Osteoblast (primary cell): ENCODE data around the gene DPP6. TPM values are rescaled to one million over a fixed set of nuclear protein-coding genes. Genes with fewer than 3 reads are reported as not detected.

Source experiments
- DNase-seq: peaks from one replicate; pipeline ENCODE4 v3.0.0; 2011; ENCODE audit warnings: low spot score, mixed read lengths; ENCODE audit not compliant: insufficient read length; ENCODE audit errors: missing footprints
- H2AFZ ChIP-seq: 2 replicates; pipeline ENCODE4 v1.6.0; 2011; ENCODE audit warnings: mild to moderate bottlenecking, low read length
- H3K27ac ChIP-seq: 2 replicates; pipeline ENCODE4 v1.5.1; 2011; ENCODE audit warnings: mild to moderate bottlenecking, low read depth, low read length, moderate library complexity
- H3K27me3 ChIP-seq: 2 replicates; pipeline ENCODE4 v1.6.0; 2012; ENCODE audit warnings: mild to moderate bottlenecking, control low read depth, inconsistent platforms, low read length, moderate library complexity; ENCODE audit not compliant: insufficient read depth
- H3K36me3 ChIP-seq: 2 replicates; pipeline ENCODE4 v1.5.1; 2011; ENCODE audit warnings: mild to moderate bottlenecking, low read length, control low read depth, moderate library complexity; ENCODE audit not compliant: insufficient read depth
- H3K4me1 ChIP-seq: 2 replicates; pipeline ENCODE4 v1.5.1; 2011; ENCODE audit warnings: mild to moderate bottlenecking, low read length, control low read depth, moderate library complexity; ENCODE audit not compliant: insufficient read depth
- H3K4me2 ChIP-seq: 2 replicates; pipeline ENCODE4 v1.6.0; 2011; ENCODE audit warnings: mild to moderate bottlenecking, low read length; ENCODE audit not compliant: insufficient read depth
- H3K4me3 ChIP-seq: fragments of 200-600 bp; sonication (generic); 3 replicates; pipeline ENCODE4 v1.5.1; 2012; ENCODE audit warnings: mild to moderate bottlenecking, low read length, inconsistent platforms; ENCODE audit not compliant: insufficient read depth
- H3K79me2 ChIP-seq: 2 replicates; pipeline ENCODE4 v1.6.0; 2012; ENCODE audit warnings: mild to moderate bottlenecking, low read length, control low read depth, inconsistent platforms; ENCODE audit not compliant: insufficient read depth
- H3K9me3 ChIP-seq: 2 replicates; pipeline ENCODE4 v1.5.1; 2011; ENCODE audit warnings: low read depth, low read length, control low read depth
- H4K20me1 ChIP-seq: 2 replicates; pipeline ENCODE4 v1.6.0; 2012; ENCODE audit warnings: mild to moderate bottlenecking, low read length, control low read depth; ENCODE audit not compliant: insufficient read depth
- total RNA-seq: library from RNA; depleted of rRNA; stranded (reverse); fragments of >200 nt; gene quantifications from 2 replicates; pipeline ENCODE4 v1.2.3, GENCODE V29; 2012
- TF ChIP-seq, protein P1 (sequence below): IDR thresholded peaks from 2 replicates; pipeline ENCODE4 v1.5.1; 2011; ENCODE audit warnings: mild to moderate bottlenecking, low read depth, low read length, moderate library complexity; ENCODE audit errors: extremely low read depth

The DPP6 gene
- total RNA-seq, 1 donor, result not detected

DNA sequence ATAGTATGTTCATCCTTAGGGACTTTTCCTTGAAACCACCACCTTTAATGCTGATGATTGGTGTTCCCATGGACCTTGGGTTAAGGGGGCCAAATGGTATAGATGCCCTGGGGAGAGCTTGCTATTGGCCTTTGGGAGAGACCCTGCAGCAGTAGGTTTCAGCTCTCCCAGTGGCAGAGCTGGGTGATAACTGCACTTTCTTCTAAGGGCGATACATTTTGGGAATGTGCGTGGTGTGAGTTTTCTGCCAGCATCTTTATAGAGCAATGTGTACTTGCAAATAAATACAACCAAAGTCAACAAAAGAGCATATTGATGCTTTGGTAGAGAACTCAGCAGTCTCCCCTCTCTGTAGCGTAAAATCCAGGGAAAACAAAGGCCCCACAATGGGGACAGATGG lies 546.7 kb downstream of the DPP6 start:
- H3K27ac ChIP-seq, result no peak overlapping the region
- no peak for DNase-seq
- H3K4me3 ChIP-seq, result no peak overlapping the region
- H3K27me3 ChIP-seq, result no peaks in the 10 kb centered on the region
- H3K9me3 ChIP-seq, result no peaks in the 10 kb centered on the region
- H3K4me2 ChIP-seq, result no peak overlapping the region
- H2AFZ ChIP-seq, result no peak overlapping the region
- no peaks in the 10 kb centered on the region for H4K20me1 ChIP-seq
- H3K36me3 ChIP-seq, result no peaks in the 10 kb centered on the region
- TF ChIP-seq, protein P1, sequence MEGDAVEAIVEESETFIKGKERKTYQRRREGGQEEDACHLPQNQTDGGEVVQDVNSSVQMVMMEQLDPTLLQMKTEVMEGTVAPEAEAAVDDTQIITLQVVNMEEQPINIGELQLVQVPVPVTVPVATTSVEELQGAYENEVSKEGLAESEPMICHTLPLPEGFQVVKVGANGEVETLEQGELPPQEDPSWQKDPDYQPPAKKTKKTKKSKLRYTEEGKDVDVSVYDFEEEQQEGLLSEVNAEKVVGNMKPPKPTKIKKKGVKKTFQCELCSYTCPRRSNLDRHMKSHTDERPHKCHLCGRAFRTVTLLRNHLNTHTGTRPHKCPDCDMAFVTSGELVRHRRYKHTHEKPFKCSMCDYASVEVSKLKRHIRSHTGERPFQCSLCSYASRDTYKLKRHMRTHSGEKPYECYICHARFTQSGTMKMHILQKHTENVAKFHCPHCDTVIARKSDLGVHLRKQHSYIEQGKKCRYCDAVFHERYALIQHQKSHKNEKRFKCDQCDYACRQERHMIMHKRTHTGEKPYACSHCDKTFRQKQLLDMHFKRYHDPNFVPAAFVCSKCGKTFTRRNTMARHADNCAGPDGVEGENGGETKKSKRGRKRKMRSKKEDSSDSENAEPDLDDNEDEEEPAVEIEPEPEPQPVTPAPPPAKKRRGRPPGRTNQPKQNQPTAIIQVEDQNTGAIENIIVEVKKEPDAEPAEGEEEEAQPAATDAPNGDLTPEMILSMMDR, result no peak
- no peaks in the 10 kb centered on the region for H3K4me1 ChIP-seq
- H3K79me2 ChIP-seq, result no peaks in the 10 kb centered on the region

DNA sequence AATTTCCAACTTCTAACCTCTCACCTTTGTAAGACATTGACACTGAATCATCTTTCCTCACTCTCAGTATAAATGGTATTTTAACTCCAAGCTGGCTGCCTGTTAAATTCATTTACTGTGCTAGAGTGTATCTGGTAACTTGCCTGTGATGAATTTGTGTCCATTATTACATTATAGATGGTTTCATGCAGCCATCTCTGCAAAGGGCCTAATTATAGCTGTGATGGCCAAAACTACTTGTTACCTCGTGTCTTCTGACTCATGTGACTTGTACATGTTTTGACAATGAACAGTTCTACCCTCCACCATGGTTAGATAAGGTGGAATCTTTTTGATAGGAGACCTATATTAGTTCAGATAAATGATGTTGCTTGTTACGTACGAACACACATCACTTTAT lies 558.7 kb downstream of the DPP6 start:
- H3K4me2 ChIP-seq, result no peak overlapping the region
- peaks cover 4% of the 10 kb centered on the region for H3K9me3 ChIP-seq
- H3K4me3 ChIP-seq, result no peak overlapping the region
- H3K79me2 ChIP-seq, result no peaks in the 10 kb centered on the region
- no peak for DNase-seq
- no peaks in the 10 kb centered on the region for H4K20me1 ChIP-seq
- no peaks in the 10 kb centered on the region for H3K36me3 ChIP-seq
- H3K4me1 ChIP-seq, result no peaks in the 10 kb centered on the region
- TF ChIP-seq, protein P1, result no peak
- H3K27ac ChIP-seq, result no peak overlapping the region
- no peak overlapping the region for H2AFZ ChIP-seq
- no peaks in the 10 kb centered on the region for H3K27me3 ChIP-seq

DNA sequence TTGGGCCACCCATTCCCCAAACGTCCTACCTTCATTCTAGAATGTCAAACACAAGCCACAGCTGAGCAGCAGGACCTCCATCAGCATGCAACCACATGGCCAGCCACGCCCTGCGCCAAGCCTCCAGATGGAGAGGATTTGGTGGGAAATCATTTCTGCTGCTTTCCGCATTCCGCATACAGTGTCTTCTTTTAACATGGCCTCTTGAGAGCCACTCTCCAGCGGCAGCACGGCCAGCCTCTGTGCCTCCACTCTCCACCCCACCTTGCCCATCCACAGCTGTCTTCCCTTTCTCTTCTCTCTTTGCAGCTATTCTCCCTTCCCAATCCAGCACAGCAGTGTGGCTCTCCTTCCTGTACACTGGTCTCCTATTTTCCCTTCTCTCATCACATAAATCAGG lies 561.6 kb downstream of the DPP6 start:
- Histone ChIP-seq H3K4me3 (no peak overlapping the region), H3K79me2 (no peaks in the 10 kb centered on the region), H3K27me3 (no peaks in the 10 kb centered on the region), H3K27ac (no peak overlapping the region), H4K20me1 (no peaks in the 10 kb centered on the region), H3K4me1 (no peaks in the 10 kb centered on the region), H3K9me3 (peaks cover 4% of the 10 kb centered on the region), H2AFZ (no peak overlapping the region), H3K4me2 (no peak overlapping the region), H3K36me3 (no peaks in the 10 kb centered on the region)
- TF ChIP-seq, protein P1, result no peak
- DNase-seq, result no peak

DNA sequence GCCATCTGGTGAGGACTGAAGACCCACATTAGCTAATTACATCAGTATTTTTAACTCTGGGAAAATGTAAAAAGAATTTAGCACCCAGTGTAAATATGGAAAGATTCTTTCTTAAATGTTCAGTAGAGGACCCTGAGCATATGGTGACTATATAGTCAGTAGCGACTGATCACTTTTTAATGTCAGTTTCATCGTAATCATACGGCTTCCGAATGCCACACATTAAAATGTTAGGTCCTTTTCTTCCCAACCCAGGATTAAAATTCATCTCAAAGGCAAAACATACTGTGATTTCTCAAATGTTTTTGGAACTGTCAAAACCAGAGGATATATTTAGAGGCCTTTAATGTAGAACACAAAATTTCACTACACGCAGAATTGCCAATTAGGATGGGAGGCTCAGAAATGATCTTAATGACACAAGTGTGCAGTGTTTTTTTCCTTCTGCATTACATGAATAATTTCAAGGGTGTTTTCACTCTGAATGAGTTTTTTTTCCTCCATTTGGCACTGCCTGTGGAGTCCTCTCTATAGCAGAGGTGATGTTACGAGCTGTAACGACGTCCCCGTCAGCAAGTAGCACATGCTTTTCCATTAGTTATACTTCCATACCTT lies 568.0 kb downstream of the DPP6 start:
- H3K79me2 ChIP-seq, result no peaks in the 10 kb centered on the region
- H3K4me2 ChIP-seq, result no peak overlapping the region
- no peak overlapping the region for H3K4me3 ChIP-seq
- peaks cover 3% of the 10 kb centered on the region for H3K9me3 ChIP-seq
- no peak overlapping the region for H3K27ac ChIP-seq
- H3K36me3 ChIP-seq, result no peaks in the 10 kb centered on the region
- H4K20me1 ChIP-seq, result no peaks in the 10 kb centered on the region
- DNase-seq, result no peak
- TF ChIP-seq, protein P1, result no peak
- no peak overlapping the region for H2AFZ ChIP-seq
- no peaks in the 10 kb centered on the region for H3K4me1 ChIP-seq
- no peaks in the 10 kb centered on the region for H3K27me3 ChIP-seq
